GM23338 (cell line): ENCODE data around the gene MRPL2. TPM values are rescaled to one million over a fixed set of nuclear protein-coding genes. Genes with fewer than 3 reads are reported as not detected.

Experiments used
- ATAC-seq: fragments of 200-7000 bp; cut with Tn5 transposase; 3 replicates; pipeline ENCODE4 v1.9.1; 2020
- DNase-seq: peaks from one replicate; pipeline ENCODE4 v3.0.0-alpha.2; 2015; ENCODE audit warnings: low spot score
- H2AFZ ChIP-seq: fragments of 200-600 bp; sonication (generic); 2 replicates; pipeline ENCODE4 v1.8.0; 2016; ENCODE audit warnings: antibody characterized with exemption, mild to moderate bottlenecking, moderate library complexity
- H3F3A ChIP-seq: fragments of 200-600 bp; sonication (generic); replicated peaks from 2 replicates; pipeline ENCODE4 v1.8.0; 2017; ENCODE audit warnings: antibody characterized with exemption, mixed run types, low read depth
- H3K27ac ChIP-seq: fragments of 200-600 bp; sonication (generic); 2 replicates; pipeline ENCODE4 v1.6.1; 2016; ENCODE audit warnings: low read depth
- H3K27me3 ChIP-seq: fragments of 200-600 bp; sonication (generic); 2 replicates; pipeline ENCODE4 v1.8.0; 2016; ENCODE audit warnings: mild to moderate bottlenecking, mixed run types, moderate library complexity; ENCODE audit not compliant: insufficient read depth
- H3K36me3 ChIP-seq: fragments of 200-600 bp; sonication (generic); 2 replicates; pipeline ENCODE4 v1.8.0; 2016; ENCODE audit warnings: mild to moderate bottlenecking; ENCODE audit not compliant: insufficient read depth
- H3K4me1 ChIP-seq: fragments of 200-600 bp; sonication (generic); 2 replicates; pipeline ENCODE4 v1.8.0; 2016; ENCODE audit warnings: mild to moderate bottlenecking, moderate library complexity; ENCODE audit not compliant: insufficient read depth
- H3K4me2 ChIP-seq: fragments of 200-600 bp; sonication (generic); 2 replicates; pipeline ENCODE4 v1.7.1; 2017; ENCODE audit warnings: mixed run types
- H3K4me3 ChIP-seq: fragments of 200-600 bp; sonication (generic); 2 replicates; pipeline ENCODE4 v1.6.1; 2016; ENCODE audit warnings: mixed run types
- H3K79me2 ChIP-seq: fragments of 200-600 bp; sonication (generic); replicated peaks from 2 replicates; pipeline ENCODE4 v1.8.0; 2017; ENCODE audit warnings: mild to moderate bottlenecking; ENCODE audit not compliant: insufficient read depth
- H3K9me2 ChIP-seq: fragments of 200-600 bp; sonication (generic); 2 replicates; pipeline ENCODE4 v1.8.0; 2017; ENCODE audit not compliant: insufficient read depth
- H4K20me1 ChIP-seq: fragments of 200-600 bp; sonication (generic); replicated peaks from 2 replicates; pipeline ENCODE4 v1.8.0; 2017; ENCODE audit warnings: mild to moderate bottlenecking; ENCODE audit not compliant: insufficient read depth
- H3K27ac Mint-ChIP-seq: 2 replicates; pipeline ENCODE4 v1.8.0; 2020; ENCODE audit warnings: inconsistent platforms, mild to moderate bottlenecking, moderate library complexity, mixed read lengths
- H3K27me3 Mint-ChIP-seq: 3 replicates; pipeline ENCODE4 v1.8.0; 2022; ENCODE audit warnings: low read depth, mild to moderate bottlenecking, moderate library complexity, mixed read lengths, inconsistent platforms; ENCODE audit not compliant: insufficient read depth, poor library complexity
- H3K36me3 Mint-ChIP-seq: 3 replicates; pipeline ENCODE4 v1.8.0; 2021; ENCODE audit warnings: low read depth, mild to moderate bottlenecking, inconsistent platforms, moderate library complexity, mixed read lengths
- H3K4me1 Mint-ChIP-seq: 3 replicates; pipeline ENCODE4 v1.8.0; 2020; ENCODE audit warnings: mild to moderate bottlenecking, inconsistent platforms, mixed read lengths
- H3K4me3 Mint-ChIP-seq: 3 replicates; pipeline ENCODE4 v1.8.0; 2021; ENCODE audit warnings: moderate library complexity, mild to moderate bottlenecking, inconsistent platforms, mixed read lengths
- H3K9me3 Mint-ChIP-seq: 3 replicates; pipeline ENCODE4 v1.8.0; 2020; ENCODE audit warnings: moderate library complexity, mild to moderate bottlenecking, inconsistent platforms, mixed read lengths
- CREB1 ChIP-seq: fragments of 250-450 bp; sonication (Bioruptor Pico); IDR thresholded peaks from 2 replicates; pipeline ENCODE4 v1.5.0; 2020; ENCODE audit warnings: low read depth, mild to moderate bottlenecking, moderate library complexity
- CTCF ChIP-seq, 2 experiments: fragments of 200-600 bp in 1 of 2; sonication (generic) in 1 of 2; conservative IDR thresholded peaks; 2 replicates each; pipeline versions ENCODE4 v1.5.1 to v1.6.1; 2016 to 2017; ENCODE audit warnings: antibody characterized with exemption in 2 of 2, low read depth in 2 of 2, mild to moderate bottlenecking in 2 of 2, moderate library complexity in 1 of 2
- ETS1 ChIP-seq: IDR thresholded peaks from 2 replicates; pipeline ENCODE4 v1.6.1; 2016; ENCODE audit warnings: antibody characterized with exemption
- EZH2 ChIP-seq: fragments of 200-600 bp; sonication (generic); IDR thresholded peaks from one replicate; pipeline ENCODE4 v1.8.0; 2017; ENCODE audit warnings: antibody characterized with exemption, mild to moderate bottlenecking, low read depth; ENCODE audit not compliant: unreplicated experiment
- EZH2phosphoT487 ChIP-seq: fragments of 200-600 bp; sonication (generic); IDR thresholded peaks from one replicate; pipeline ENCODE4 v1.8.1; 2018; ENCODE audit warnings: antibody characterized with exemption; ENCODE audit not compliant: unreplicated experiment
- JUNB ChIP-seq: IDR thresholded peaks from one replicate; pipeline ENCODE4 v1.6.1; 2016; ENCODE audit warnings: antibody characterized with exemption; ENCODE audit not compliant: unreplicated experiment
- REST ChIP-seq: IDR thresholded peaks from one replicate; pipeline ENCODE4 v1.6.1; 2018; ENCODE audit warnings: antibody characterized with exemption; ENCODE audit not compliant: unreplicated experiment
- STAT1 ChIP-seq: IDR thresholded peaks from one replicate; pipeline ENCODE4 v1.6.1; 2016; ENCODE audit warnings: antibody characterized with exemption; ENCODE audit not compliant: unreplicated experiment
- ZNF114 ChIP-seq: fragments of 250-450 bp; sonication (Bioruptor Pico); IDR thresholded peaks from 2 replicates; pipeline ENCODE4 v1.5.0; 2020; ENCODE audit warnings: mild to moderate bottlenecking, moderate library complexity
- ZNF331 ChIP-seq: fragments of 250-450 bp; sonication (Bioruptor Pico); IDR thresholded peaks from 2 replicates; pipeline ENCODE4 v1.5.0; 2020; ENCODE audit warnings: low read depth, mild to moderate bottlenecking, moderate library complexity
- ZNF462 ChIP-seq: fragments of 250-450 bp; sonication (Bioruptor Pico); IDR thresholded peaks from 2 replicates; pipeline ENCODE4 v1.5.0; 2020; ENCODE audit warnings: mild to moderate bottlenecking, moderate library complexity
- polyA plus RNA-seq: library from polyadenylated mRNA; unstranded; fragments of >200 nt; fragmentation: Nextera tagmentation; extraction: Ambion mirVana; gene quantifications from 2 replicates; pipeline ENCODE4 v1.2.1, GENCODE V29; 2016
- total RNA-seq: library from RNA; depleted of rRNA; stranded (reverse); fragments of >200 nt; shearing (Covaris generic); gene quantifications from 2 replicates; pipeline ENCODE4 v1.2.3, GENCODE V29; 2014

MRPL2 gene
- total and polyA plus RNA-seq, 2 experiments from 2014 or later = 32.3 to 128 TPM

GRCh38 chr6:43005844-43006243 lies 53.4 kb downstream of the MRPL2 start:
- Histone ChIP-seq H3K9me2 (no peaks in the 10 kb centered on the region), H3K27me3 (no peaks in the 10 kb centered on the region), H3K79me2 (no peaks in the 10 kb centered on the region), H3K36me3 (peaks cover 8% of the 10 kb centered on the region; the same call in 1 of the 2 replicates), H4K20me1 (peaks cover 13% of the 10 kb centered on the region), H3F3A (0 out of 2 replicates have a peak, but pooled peaks cover 9% of the 10 kb centered on the region), H2AFZ (no peak overlapping the region), H3K4me1 (0 out of 2 replicates have a peak, but pooled peaks cover 5% of the 10 kb centered on the region), H3K27ac (no peak overlapping the region), H3K4me2 (no peak overlapping the region), H3K4me3 (no peak overlapping the region)
- Mint-ChIP-seq H3K27ac (no peak overlapping the region), H3K4me3 (no peak overlapping the region), H3K9me3 (no peaks in the 10 kb centered on the region), H3K4me1 (peaks cover 4% of the 10 kb centered on the region; the same call in 2 of the 3 replicates), H3K27me3 (peaks cover 2% of the 10 kb centered on the region), H3K36me3 (peaks cover 45% of the 10 kb centered on the region)
- no peak for TF ChIP-seq ZNF462 (CRISPR knock-in tag)
- no peak for TF ChIP-seq ZNF331 (CRISPR knock-in tag)
- no peak for TF ChIP-seq CREB1
- no peak for TF ChIP-seq ETS1
- TF ChIP-seq ZNF114 (CRISPR knock-in tag) = no peak
- TF ChIP-seq REST = no peak
- TF ChIP-seq EZH2 = no peak
- TF ChIP-seq JUNB = no peak
- TF ChIP-seq CTCF (conservative IDR thresholded peaks at IDR 0.05; ENCODE audit: low read depth in 2 of 2) = no peak
- TF ChIP-seq EZH2phosphoT487 = no peak
- no peak for TF ChIP-seq STAT1
- ATAC-seq = no peak
- no peak for DNase-seq
